Measurements from ENCODE around the gene CEP350. TPM values are rescaled to one million over a fixed set of nuclear protein-coding genes. Genes with fewer than 3 reads are reported as not detected.

The CEP350 gene
- total and polyA plus RNA-seq, 7 donors, result 3.2 to 67.6 (median 45.2) TPM

- Histone ChIP-seq H3K27ac (no peak overlapping the region), H3K4me3 (no peak overlapping the region), H3K36me3 (peaks cover 11 to 80% (median 34%) of the 10 kb centered on the region in 4 donors), H3K4me1 (no peaks in the 10 kb centered on the region), H3K9me3 (no peaks in the 10 kb centered on the region), H3K27me3 (no peaks in the 10 kb centered on the region)
- no peak for DNase-seq
- intact Hi-C loops (cut with DNase I), result loop anchor here (10.0 kb wide), 1 partner anchor 135 kb away; no protein-coding TSS in a partner anchor
- WGBS, 2 donors, result 92 to 95% methylated on average over 3 of the region's 3 CpGs
- no peak for TF ChIP-seq POLR2AphosphoS5 (IDR thresholded peaks at IDR 0.05)
- no peak for TF ChIP-seq POLR2A (IDR thresholded peaks at IDR 0.05)
- TF ChIP-seq CTCF (IDR thresholded peaks at IDR 0.05), result no peak
- no peak for TF ChIP-seq EP300 (IDR thresholded peaks at IDR 0.05)
These were observed 85.4 kb downstream of the CEP350 start for GRCh38 chr1:180040034-180040433.

GRCh38 chr1:180041582-180041981, 87.0 kb downstream of the CEP350 start:
- no peak for DNase-seq
- TF ChIP-seq EP300 (IDR thresholded peaks at IDR 0.05), result no peak
- no peaks in the 10 kb centered on the region for H3K9me3 ChIP-seq
- no peak overlapping the region for H3K4me3 ChIP-seq
- intact Hi-C loops (cut with DNase I), result loop anchor here (10.0 kb wide), 1 partner anchor 137 kb away; no protein-coding TSS in a partner anchor
- H3K4me1 ChIP-seq, result no peaks in the 10 kb centered on the region
- peaks cover 12 to 80% (median 42%) of the 10 kb centered on the region in 4 donors for H3K36me3 ChIP-seq
- H3K27ac ChIP-seq, result no peak overlapping the region
- WGBS, 2 donors, result 73 to 82% methylated on average over 5 of the region's 5 CpGs
- no peaks in the 10 kb centered on the region for H3K27me3 ChIP-seq

- peaks cover 12 to 74% (median 36%) of the 10 kb centered on the region in 4 donors for H3K36me3 ChIP-seq
- H3K9me3 ChIP-seq, result no peaks in the 10 kb centered on the region
- no peaks in the 10 kb centered on the region for H3K27me3 ChIP-seq
- no peak overlapping the region for H3K4me3 ChIP-seq
- no peaks in the 10 kb centered on the region for H3K4me1 ChIP-seq
- DNase-seq, result no peak
- WGBS, 2 donors, result 96% methylated on average over 3 of the region's 3 CpGs
- intact Hi-C loops (cut with DNase I), result loop anchor here (10.0 kb wide), 1 partner anchor 138 kb away; no protein-coding TSS in a partner anchor
- H3K27ac ChIP-seq, result no peak overlapping the region
- TF ChIP-seq EP300 (IDR thresholded peaks at IDR 0.05) (no peak), CTCF (IDR thresholded peaks at IDR 0.05) (no peak), POLR2AphosphoS5 (IDR thresholded peaks at IDR 0.05) (no peak), POLR2A (IDR thresholded peaks at IDR 0.05) (no peak)
These were observed 88.5 kb downstream of the CEP350 start for GRCh38 chr1:180042988-180043622.

GRCh38 chr1:180043785-180044184, 89.2 kb downstream of the CEP350 start:
- Histone ChIP-seq H3K4me3 (no peak overlapping the region), H3K4me1 (no peaks in the 10 kb centered on the region), H3K9me3 (no peaks in the 10 kb centered on the region), H3K27ac (no peak overlapping the region), H3K27me3 (no peaks in the 10 kb centered on the region), H3K36me3 (peaks cover 12 to 74% (median 39%) of the 10 kb centered on the region in 4 donors)
- no peak for DNase-seq
- intact Hi-C loops (cut with DNase I), result loop anchor here (10.0 kb wide), 1 partner anchor 139 kb away; no protein-coding TSS in a partner anchor
- no peak for TF ChIP-seq POLR2A (IDR thresholded peaks at IDR 0.05)
- TF ChIP-seq CTCF (IDR thresholded peaks at IDR 0.05), result no peak
- TF ChIP-seq POLR2AphosphoS5 (IDR thresholded peaks at IDR 0.05), result no peak
- TF ChIP-seq EP300 (IDR thresholded peaks at IDR 0.05), result no peak

- DNase-seq, result no peak
- intact Hi-C loops (cut with DNase I), result loop anchor here (10.0 kb wide), 1 partner anchor 142 kb away; no protein-coding TSS in a partner anchor
- H3K36me3 ChIP-seq, result peaks cover 10 to 92% (median 51%) of the 10 kb centered on the region in 4 donors
- H3K4me1 ChIP-seq, result no peaks in the 10 kb centered on the region
- H3K9me3 ChIP-seq, result no peaks in the 10 kb centered on the region
- WGBS, 2 donors, result 94 to 97% methylated on average over 1 of the region's 1 CpG
- TF ChIP-seq POLR2A (IDR thresholded peaks at IDR 0.05), result no peak
- no peak for TF ChIP-seq POLR2AphosphoS5 (IDR thresholded peaks at IDR 0.05)
- no peak for TF ChIP-seq EP300 (IDR thresholded peaks at IDR 0.05)
- no peak for TF ChIP-seq CTCF (IDR thresholded peaks at IDR 0.05)
- H3K27me3 ChIP-seq, result no peaks in the 10 kb centered on the region
- no peak overlapping the region for H3K27ac ChIP-seq
- no peak overlapping the region for H3K4me3 ChIP-seq
These were observed 92.1 kb downstream of the CEP350 start for GRCh38 chr1:180046674-180047073.
